A673 (cell line): ENCODE measurements around the gene ASH1L.

Experiments used
- EZH2 ChIP-seq: fragments of 200-600 bp; sonication (generic); IDR thresholded peaks from 2 replicates; pipeline ENCODE4 v1.6.1; 2017; ENCODE audit warnings: borderline replicate concordance, low read depth, mild to moderate bottlenecking, mixed read lengths, antibody characterized with exemption, low read length; ENCODE audit not compliant: poor library complexity, severe bottlenecking
- TF ChIP-seq, protein P1 (sequence below): fragments of 300-800, 200-600 bp; sonication (generic); conservative IDR thresholded peaks from 2 replicates; pipeline ENCODE4 v1.5.1; 2017; ENCODE audit warnings: low read depth, mild to moderate bottlenecking, antibody characterized with exemption, low read length, moderate library complexity, mixed read lengths

DNA sequence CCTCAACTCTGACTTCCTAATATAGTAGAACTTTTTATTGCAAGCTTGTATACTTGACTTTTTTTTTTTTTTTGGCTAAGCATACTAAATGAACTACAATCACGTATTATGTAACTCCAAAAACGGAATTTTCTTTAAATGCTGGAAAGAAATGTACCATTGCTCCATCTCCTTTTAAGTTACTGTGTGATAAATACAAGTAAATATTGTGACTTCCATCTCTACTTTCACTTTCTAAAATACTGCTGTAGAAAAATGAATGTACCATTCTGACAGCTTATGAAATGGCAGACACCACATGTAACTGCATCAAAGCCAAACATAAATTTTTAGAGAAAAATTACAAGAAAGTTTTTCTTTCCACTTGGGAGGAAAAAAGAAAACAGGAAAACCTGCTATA, 54.7 kb downstream of the ASH1L start:
- TF ChIP-seq EZH2: no peak
- TF ChIP-seq, protein P1, sequence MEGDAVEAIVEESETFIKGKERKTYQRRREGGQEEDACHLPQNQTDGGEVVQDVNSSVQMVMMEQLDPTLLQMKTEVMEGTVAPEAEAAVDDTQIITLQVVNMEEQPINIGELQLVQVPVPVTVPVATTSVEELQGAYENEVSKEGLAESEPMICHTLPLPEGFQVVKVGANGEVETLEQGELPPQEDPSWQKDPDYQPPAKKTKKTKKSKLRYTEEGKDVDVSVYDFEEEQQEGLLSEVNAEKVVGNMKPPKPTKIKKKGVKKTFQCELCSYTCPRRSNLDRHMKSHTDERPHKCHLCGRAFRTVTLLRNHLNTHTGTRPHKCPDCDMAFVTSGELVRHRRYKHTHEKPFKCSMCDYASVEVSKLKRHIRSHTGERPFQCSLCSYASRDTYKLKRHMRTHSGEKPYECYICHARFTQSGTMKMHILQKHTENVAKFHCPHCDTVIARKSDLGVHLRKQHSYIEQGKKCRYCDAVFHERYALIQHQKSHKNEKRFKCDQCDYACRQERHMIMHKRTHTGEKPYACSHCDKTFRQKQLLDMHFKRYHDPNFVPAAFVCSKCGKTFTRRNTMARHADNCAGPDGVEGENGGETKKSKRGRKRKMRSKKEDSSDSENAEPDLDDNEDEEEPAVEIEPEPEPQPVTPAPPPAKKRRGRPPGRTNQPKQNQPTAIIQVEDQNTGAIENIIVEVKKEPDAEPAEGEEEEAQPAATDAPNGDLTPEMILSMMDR: no peak
